PFSK-1 (cell line): ENCODE data around the gene CMIP.

Source experiments
- FOXP2 ChIP-seq: optimal IDR thresholded peaks from 2 replicates; pipeline ENCODE3; 2011; ENCODE audit warnings: borderline replicate concordance, control low read depth, inconsistent platforms; ENCODE audit not compliant: insufficient read depth; ENCODE audit errors: extremely low read length, extremely low read depth
- POLR2AphosphoS5 ChIP-seq: IDR thresholded peaks from 2 replicates; pipeline ENCODE4 v1.6.1; 2012; ENCODE audit warnings: low read depth, mild to moderate bottlenecking, control low read depth, low read length, moderate library complexity
- SIN3A ChIP-seq: IDR thresholded peaks from 2 replicates; pipeline ENCODE4 v1.6.1; 2012; ENCODE audit warnings: mild to moderate bottlenecking, low read length, moderate library complexity, borderline replicate concordance; ENCODE audit not compliant: insufficient read depth
- TAF1 ChIP-seq: IDR thresholded peaks from 2 replicates; pipeline ENCODE4 v1.6.1; 2012; ENCODE audit warnings: low read length, control low read depth, borderline replicate concordance; ENCODE audit not compliant: insufficient read depth
- TF ChIP-seq, protein P1 (sequence below), 2 experiments: IDR thresholded peaks; 2 replicates each; pipeline versions ENCODE4 v1.6.1 to v1.8.0; 2011 to 2012; ENCODE audit warnings: low read depth in 2 of 2, low read length in 2 of 2, control low read depth in 1 of 2, inconsistent platforms in 1 of 2, mild to moderate bottlenecking in 1 of 2, moderate library complexity in 1 of 2; ENCODE audit not compliant: insufficient read depth in 1 of 2

The CMIP gene

GRCh38 chr16:81558077-81558443 lies 113.5 kb downstream of the CMIP start:
- TF ChIP-seq POLR2AphosphoS5 (no peak), FOXP2 (no peak), TAF1 (no peak), SIN3A (no peak)
- TF ChIP-seq, protein P1, sequence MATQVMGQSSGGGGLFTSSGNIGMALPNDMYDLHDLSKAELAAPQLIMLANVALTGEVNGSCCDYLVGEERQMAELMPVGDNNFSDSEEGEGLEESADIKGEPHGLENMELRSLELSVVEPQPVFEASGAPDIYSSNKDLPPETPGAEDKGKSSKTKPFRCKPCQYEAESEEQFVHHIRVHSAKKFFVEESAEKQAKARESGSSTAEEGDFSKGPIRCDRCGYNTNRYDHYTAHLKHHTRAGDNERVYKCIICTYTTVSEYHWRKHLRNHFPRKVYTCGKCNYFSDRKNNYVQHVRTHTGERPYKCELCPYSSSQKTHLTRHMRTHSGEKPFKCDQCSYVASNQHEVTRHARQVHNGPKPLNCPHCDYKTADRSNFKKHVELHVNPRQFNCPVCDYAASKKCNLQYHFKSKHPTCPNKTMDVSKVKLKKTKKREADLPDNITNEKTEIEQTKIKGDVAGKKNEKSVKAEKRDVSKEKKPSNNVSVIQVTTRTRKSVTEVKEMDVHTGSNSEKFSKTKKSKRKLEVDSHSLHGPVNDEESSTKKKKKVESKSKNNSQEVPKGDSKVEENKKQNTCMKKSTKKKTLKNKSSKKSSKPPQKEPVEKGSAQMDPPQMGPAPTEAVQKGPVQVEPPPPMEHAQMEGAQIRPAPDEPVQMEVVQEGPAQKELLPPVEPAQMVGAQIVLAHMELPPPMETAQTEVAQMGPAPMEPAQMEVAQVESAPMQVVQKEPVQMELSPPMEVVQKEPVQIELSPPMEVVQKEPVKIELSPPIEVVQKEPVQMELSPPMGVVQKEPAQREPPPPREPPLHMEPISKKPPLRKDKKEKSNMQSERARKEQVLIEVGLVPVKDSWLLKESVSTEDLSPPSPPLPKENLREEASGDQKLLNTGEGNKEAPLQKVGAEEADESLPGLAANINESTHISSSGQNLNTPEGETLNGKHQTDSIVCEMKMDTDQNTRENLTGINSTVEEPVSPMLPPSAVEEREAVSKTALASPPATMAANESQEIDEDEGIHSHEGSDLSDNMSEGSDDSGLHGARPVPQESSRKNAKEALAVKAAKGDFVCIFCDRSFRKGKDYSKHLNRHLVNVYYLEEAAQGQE (IDR thresholded peaks at IDR 0.05; ENCODE audit: insufficient read depth in 1 of 2, low read depth in 2 of 2, low read length in 2 of 2), result no peak

- TF ChIP-seq, protein P1 (IDR thresholded peaks at IDR 0.05; ENCODE audit: insufficient read depth in 1 of 2, low read depth in 2 of 2, low read length in 2 of 2), result no peak
- TF ChIP-seq FOXP2 (no peak), POLR2AphosphoS5 (no peak), SIN3A (no peak), TAF1 (no peak)
Measured at GRCh38 chr16:81558444-81559175, 114.0 kb downstream of the CMIP start.

GRCh38 chr16:81560979-81561657 lies 116.5 kb downstream of the CMIP start:
- TF ChIP-seq FOXP2 (no peak), POLR2AphosphoS5 (no peak)
- TF ChIP-seq, protein P1 (IDR thresholded peaks at IDR 0.05; ENCODE audit: insufficient read depth in 1 of 2, low read depth in 2 of 2, low read length in 2 of 2), result no peak

DNA sequence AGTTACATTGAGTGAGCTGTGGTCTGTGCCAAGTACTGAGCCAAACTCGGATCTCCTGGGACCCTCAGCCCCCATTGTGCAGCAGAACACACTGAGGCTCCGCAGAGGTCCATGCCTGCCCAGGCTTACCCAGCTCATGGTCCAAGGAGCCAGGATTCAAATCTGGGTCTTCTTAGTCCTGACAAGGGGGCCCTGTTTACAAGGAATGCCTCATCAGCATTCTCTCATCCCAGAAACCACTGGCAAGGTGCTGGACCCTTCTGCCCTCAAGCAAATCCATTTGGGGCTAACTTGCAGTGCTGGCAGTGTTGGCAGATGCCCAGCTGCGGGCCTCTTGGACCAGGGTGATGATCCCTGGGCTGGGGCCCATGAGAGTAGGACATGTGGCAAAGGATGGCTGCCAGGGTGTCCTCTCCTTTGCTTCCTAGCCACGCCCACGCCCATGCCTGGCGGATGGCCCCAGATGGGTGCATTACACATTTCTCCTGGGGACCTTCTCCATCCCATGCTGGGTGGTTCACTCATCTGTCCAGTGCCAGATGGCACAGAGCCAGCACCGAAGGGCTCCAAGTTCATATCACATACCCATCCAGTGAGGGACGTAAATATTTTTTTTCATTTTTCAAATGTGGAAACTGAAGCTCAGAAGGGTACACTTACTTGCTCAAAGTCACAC lies 117.7 kb downstream of the CMIP start:
- TF ChIP-seq TAF1 (no peak), FOXP2 (no peak), SIN3A (no peak), POLR2AphosphoS5 (no peak)
- TF ChIP-seq, protein P1 (IDR thresholded peaks at IDR 0.05; ENCODE audit: insufficient read depth in 1 of 2, low read depth in 2 of 2, low read length in 2 of 2), result no peak
